Activated naive CD4-positive, alpha-beta T cell treated with anti-CD3 and anti-CD28 coated beads, Interleukin-2, amount 10 ng/mL, durations not matched to agents 7 days and 5 days (primary cell): Measurements from ENCODE around the gene CAMK2B.

Experiments
- CTCF ChIA-PET: fragments of 350-600 bp; sonication (Branson Sonifier 250); formaldehyde crosslinking; loops from one replicate; lab custom pipeline; 2021; ENCODE audit warnings: antibody characterized with exemption; lab: Charles Lee
- DNase-seq: peaks from one replicate; pipeline ENCODE4 v3.0.0-alpha.2; 2020
- H3K27ac Mint-ChIP-seq: one replicate; pipeline ENCODE4 v1.8.0; 2021; ENCODE audit warnings: mild to moderate bottlenecking, moderate library complexity, mixed read lengths
- H3K27me3 Mint-ChIP-seq: one replicate; pipeline ENCODE4 v1.8.0; 2021; ENCODE audit warnings: mild to moderate bottlenecking, mixed read lengths
- H3K36me3 Mint-ChIP-seq: one replicate; pipeline ENCODE4 v1.8.0; 2021; ENCODE audit warnings: mixed read lengths
- H3K4me1 Mint-ChIP-seq: one replicate; pipeline ENCODE4 v1.8.0; 2021; ENCODE audit warnings: mixed read lengths
- H3K4me3 Mint-ChIP-seq: one replicate; pipeline ENCODE4 v1.8.0; 2021; ENCODE audit warnings: mild to moderate bottlenecking, moderate library complexity, mixed read lengths
- H3K9me3 Mint-ChIP-seq: one replicate; pipeline ENCODE4 v1.8.0; 2021; ENCODE audit warnings: mixed read lengths

Gene CAMK2B

GRCh38 chr7:44229546-44230105 is 95.8 kb downstream of the CAMK2B start:
- no peaks in the 10 kb centered on the region for H3K9me3 Mint-ChIP-seq
- no peaks in the 10 kb centered on the region for H3K36me3 Mint-ChIP-seq
- no peak overlapping the region for H3K4me3 Mint-ChIP-seq
- H3K27ac Mint-ChIP-seq: no peak overlapping the region
- CTCF ChIA-PET: no interaction called here
- H3K4me1 Mint-ChIP-seq: no peaks in the 10 kb centered on the region
- no peak for DNase-seq
- peaks cover 4% of the 10 kb centered on the region for H3K27me3 Mint-ChIP-seq

- Mint-ChIP-seq H3K4me3 (no peak overlapping the region), H3K36me3 (no peaks in the 10 kb centered on the region), H3K9me3 (no peaks in the 10 kb centered on the region), H3K4me1 (no peaks in the 10 kb centered on the region), H3K27me3 (peaks cover 7% of the 10 kb centered on the region), H3K27ac (no peak overlapping the region)
- CTCF ChIA-PET: no interaction called here
- DNase-seq: no peak
These were observed 96.6 kb downstream of the CAMK2B start for GRCh38 chr7:44228571-44229350.

DNA sequence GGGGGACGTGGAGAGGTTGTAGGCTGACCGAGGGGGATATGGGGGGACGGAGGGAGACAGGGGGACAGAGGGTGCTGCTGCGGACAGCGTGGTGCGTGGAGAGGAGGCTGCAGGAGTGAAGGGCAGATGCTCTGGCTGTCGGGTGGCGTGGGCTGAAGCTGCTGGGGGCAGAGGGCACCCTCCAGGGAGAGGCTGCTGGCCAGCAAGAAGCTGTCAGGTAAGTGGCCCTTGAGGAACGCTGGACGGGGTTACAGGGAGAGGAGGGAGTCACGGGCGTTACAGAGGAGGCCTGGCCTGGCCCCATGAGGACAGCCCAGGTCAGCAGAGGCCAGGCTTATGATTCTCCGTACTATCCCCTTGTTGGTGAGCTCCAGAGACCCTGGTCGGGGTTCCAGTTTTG is 97.5 kb downstream of the CAMK2B start:
- Mint-ChIP-seq H3K4me3 (no peak overlapping the region), H3K27me3 (peaks cover 7% of the 10 kb centered on the region), H3K9me3 (no peaks in the 10 kb centered on the region), H3K27ac (no peak overlapping the region), H3K36me3 (no peaks in the 10 kb centered on the region), H3K4me1 (no peaks in the 10 kb centered on the region)
- DNase-seq: no peak
- CTCF ChIA-PET: no interaction called here

- H3K4me1 Mint-ChIP-seq: no peaks in the 10 kb centered on the region
- CTCF ChIA-PET: no interaction called here
These were observed 99.0 kb downstream of the CAMK2B start for GRCh38 chr7:44226396-44226753.

DNA sequence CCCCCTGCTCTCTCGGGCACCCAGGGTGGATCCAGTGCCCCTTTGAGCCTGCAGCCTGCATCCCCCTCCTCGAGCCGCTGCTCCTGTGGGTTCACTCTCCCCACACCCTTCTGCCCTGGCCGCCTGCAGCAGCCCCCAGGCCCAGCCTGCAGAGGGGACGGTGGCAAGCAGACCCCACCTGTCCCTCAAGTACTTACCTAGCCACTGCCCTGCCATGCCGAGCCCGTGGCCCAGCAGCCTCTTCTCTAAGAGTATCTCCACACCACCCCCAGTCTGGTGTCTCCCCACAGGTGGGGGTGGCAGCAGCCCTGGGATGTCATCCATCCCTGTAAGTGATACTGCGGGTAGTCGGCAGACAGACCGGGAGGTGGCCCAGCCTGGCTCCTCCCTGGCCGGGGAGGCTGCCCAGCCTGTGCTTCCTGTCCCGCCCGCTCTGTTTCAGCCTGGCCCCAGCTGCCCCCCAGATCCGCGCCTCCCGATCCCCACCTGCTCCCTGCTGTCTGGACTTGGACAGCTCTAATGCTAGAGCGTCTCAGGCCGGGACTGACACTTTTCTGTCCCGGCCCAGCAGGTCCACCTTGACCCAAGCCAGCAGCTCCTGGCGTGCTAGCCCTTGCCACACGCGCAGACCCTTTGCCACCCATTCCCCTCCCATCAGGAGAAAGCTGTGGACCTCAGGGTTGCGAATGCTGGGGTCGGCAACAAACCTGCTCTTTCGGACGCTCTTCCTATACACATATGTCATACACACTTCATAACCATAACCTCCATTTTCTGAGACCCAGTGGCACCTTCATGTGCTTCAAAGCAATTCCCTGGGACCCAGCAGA is 99.6 kb downstream of the CAMK2B start:
- Mint-ChIP-seq H3K27me3 (peaks cover 7% of the 10 kb centered on the region), H3K36me3 (no peaks in the 10 kb centered on the region), H3K4me1 (no peaks in the 10 kb centered on the region), H3K9me3 (no peaks in the 10 kb centered on the region), H3K4me3 (no peak overlapping the region), H3K27ac (no peak overlapping the region)
- CTCF ChIA-PET: no interaction called here
- DNase-seq: no peak

More at GRCh38 chr7:44226396-44226753, 99.0 kb downstream of the CAMK2B start:
- DNase-seq: no peak
- H3K27ac Mint-ChIP-seq: no peak overlapping the region
- no peaks in the 10 kb centered on the region for H3K36me3 Mint-ChIP-seq
- no peak overlapping the region for H3K4me3 Mint-ChIP-seq
- no peaks in the 10 kb centered on the region for H3K9me3 Mint-ChIP-seq
- H3K27me3 Mint-ChIP-seq: peaks cover 7% of the 10 kb centered on the region

GRCh38 chr7:44224974-44225565 is 100.3 kb downstream of the CAMK2B start:
- peaks cover 7% of the 10 kb centered on the region for H3K27me3 Mint-ChIP-seq
- H3K4me1 Mint-ChIP-seq: no peaks in the 10 kb centered on the region
- no peaks in the 10 kb centered on the region for H3K9me3 Mint-ChIP-seq
- CTCF ChIA-PET: no interaction called here
- no peak for DNase-seq
- no peak overlapping the region for H3K4me3 Mint-ChIP-seq
- no peaks in the 10 kb centered on the region for H3K36me3 Mint-ChIP-seq
- H3K27ac Mint-ChIP-seq: no peak overlapping the region

- DNase-seq: no peak
- H3K9me3 Mint-ChIP-seq: no peaks in the 10 kb centered on the region
- H3K4me1 Mint-ChIP-seq: no peaks in the 10 kb centered on the region
- no peak overlapping the region for H3K4me3 Mint-ChIP-seq
- peaks cover 7% of the 10 kb centered on the region for H3K27me3 Mint-ChIP-seq
- H3K27ac Mint-ChIP-seq: no peak overlapping the region
- H3K36me3 Mint-ChIP-seq: no peaks in the 10 kb centered on the region
- CTCF ChIA-PET: no interaction called here
These were observed 101.1 kb downstream of the CAMK2B start for GRCh38 chr7:44224080-44224973.

DNA sequence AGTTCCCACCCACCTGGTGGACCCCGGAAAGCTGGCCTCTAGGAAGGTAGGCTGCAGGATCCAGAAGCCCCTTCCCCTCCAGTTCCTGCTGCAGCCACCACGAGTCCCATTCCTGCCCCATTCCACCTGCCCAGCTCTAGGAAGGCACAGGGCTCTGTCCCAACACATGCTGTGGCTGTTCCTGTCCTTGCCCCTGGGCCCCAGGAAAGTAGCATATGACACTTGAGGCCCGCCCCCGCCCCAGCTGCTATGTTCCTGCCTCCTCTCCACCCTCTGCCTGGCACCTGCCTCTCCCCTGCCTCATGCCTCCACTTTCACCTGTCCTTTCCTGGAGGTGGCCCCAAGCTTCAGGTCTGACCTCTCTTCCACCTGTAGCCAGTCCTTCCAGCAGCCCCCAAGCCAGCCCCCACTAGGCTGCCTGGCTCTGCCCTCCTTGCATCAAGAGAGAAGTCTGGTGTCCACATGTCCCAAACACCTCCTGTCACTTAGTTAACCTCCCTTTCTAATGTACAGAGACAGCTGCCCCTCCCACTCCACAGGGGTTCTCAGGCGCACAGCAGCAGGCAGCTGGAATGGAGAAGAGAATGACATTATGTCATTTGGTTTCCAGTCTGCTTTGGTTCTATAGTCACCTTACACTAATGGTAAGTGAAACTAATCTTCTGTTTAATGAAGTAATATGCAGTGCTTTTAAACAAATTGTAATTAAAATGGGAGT is 101.9 kb downstream of the CAMK2B start:
- CTCF ChIA-PET: no interaction called here
- H3K27ac Mint-ChIP-seq: no peak overlapping the region
- no peak overlapping the region for H3K4me3 Mint-ChIP-seq
- peaks cover 7% of the 10 kb centered on the region for H3K27me3 Mint-ChIP-seq
- no peak for DNase-seq
- no peaks in the 10 kb centered on the region for H3K4me1 Mint-ChIP-seq
- H3K36me3 Mint-ChIP-seq: no peaks in the 10 kb centered on the region
- no peaks in the 10 kb centered on the region for H3K9me3 Mint-ChIP-seq

- Mint-ChIP-seq H3K27ac (no peak overlapping the region), H3K36me3 (no peaks in the 10 kb centered on the region), H3K4me1 (no peaks in the 10 kb centered on the region), H3K27me3 (peaks cover 7% of the 10 kb centered on the region), H3K4me3 (no peak overlapping the region), H3K9me3 (no peaks in the 10 kb centered on the region)
- DNase-seq: no peak
- CTCF ChIA-PET: no interaction called here
These were observed 102.6 kb downstream of the CAMK2B start for GRCh38 chr7:44222776-44223261.

- no peak overlapping the region for H3K27ac Mint-ChIP-seq
- H3K9me3 Mint-ChIP-seq: no peaks in the 10 kb centered on the region
- no peaks in the 10 kb centered on the region for H3K36me3 Mint-ChIP-seq
- peaks cover 7% of the 10 kb centered on the region for H3K27me3 Mint-ChIP-seq
- DNase-seq: no peak
- H3K4me3 Mint-ChIP-seq: no peak overlapping the region
- no peaks in the 10 kb centered on the region for H3K4me1 Mint-ChIP-seq
- CTCF ChIA-PET: interaction anchor here (0.9 kb wide), 1 partner anchor 137 kb away, joined by 3 read pairs; no protein-coding TSS in a partner anchor
These were observed 103.3 kb downstream of the CAMK2B start for GRCh38 chr7:44222074-44222473.

GRCh38 chr7:44221231-44221791 is 104.1 kb downstream of the CAMK2B start:
- Mint-ChIP-seq H3K36me3 (no peaks in the 10 kb centered on the region), H3K9me3 (no peaks in the 10 kb centered on the region), H3K27ac (no peak overlapping the region), H3K27me3 (peaks cover 7% of the 10 kb centered on the region), H3K4me1 (no peaks in the 10 kb centered on the region), H3K4me3 (no peak overlapping the region)
- CTCF ChIA-PET: interaction anchor here (0.6 to 0.9 kb wide), 2 partner anchors 97 to 138 kb away, joined by 3 read pairs; no protein-coding TSS in a partner anchor
- no peak for DNase-seq

DNA sequence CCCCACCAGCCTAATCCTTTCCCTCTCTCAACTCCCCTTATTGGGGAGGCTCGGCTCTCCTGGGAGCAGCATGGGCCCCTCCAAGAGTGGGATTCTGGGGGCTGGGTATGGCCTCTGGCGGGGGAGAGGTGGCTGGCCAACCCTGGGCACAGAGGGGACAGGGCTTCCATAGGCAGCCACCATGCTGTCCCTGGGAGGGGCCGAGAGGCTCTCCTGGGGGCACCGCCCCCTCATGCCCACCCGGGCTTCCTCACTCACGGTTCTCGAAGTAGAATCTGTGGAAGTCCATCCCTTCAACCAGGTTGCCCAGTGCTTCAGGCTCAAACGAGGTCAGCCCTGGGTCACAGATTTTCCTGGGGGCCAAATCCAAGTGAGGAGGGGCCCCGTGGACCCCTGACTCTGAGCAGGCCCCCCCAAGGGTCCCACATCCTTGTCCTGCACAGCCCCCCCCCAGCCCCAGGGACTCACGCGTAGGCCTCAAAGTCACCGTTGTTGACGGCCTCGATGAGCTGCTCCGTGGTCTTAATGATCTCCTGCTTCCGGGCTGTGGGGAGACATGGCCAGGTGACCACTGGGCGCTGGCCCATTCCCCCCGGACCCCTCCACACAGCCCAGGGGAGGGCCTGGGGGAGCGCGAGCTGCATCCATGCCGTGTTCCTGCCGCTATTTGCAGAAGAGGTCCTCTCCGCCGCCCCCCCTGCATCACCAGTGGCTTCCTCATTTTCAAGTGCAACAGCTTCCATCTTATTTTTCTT is 104.9 kb downstream of the CAMK2B start:
- no peak for DNase-seq
- Mint-ChIP-seq H3K27ac (no peak overlapping the region), H3K4me1 (no peaks in the 10 kb centered on the region), H3K27me3 (peaks cover 4% of the 10 kb centered on the region), H3K4me3 (no peak overlapping the region), H3K9me3 (no peaks in the 10 kb centered on the region), H3K36me3 (no peaks in the 10 kb centered on the region)
- CTCF ChIA-PET: no interaction called here
